ENCODE measurements around the gene MPO.

Gene MPO

GRCh38 chr17:58279016-58279711 lies 1.6 kb downstream of the MPO start:
- no peak for DNase-seq (ENCODE audit: low read depth)

GRCh38 chr17:58278661-58279015 lies 2.1 kb downstream of the MPO start:
- DNase-seq (ENCODE audit: low read depth): no peak

DNA sequence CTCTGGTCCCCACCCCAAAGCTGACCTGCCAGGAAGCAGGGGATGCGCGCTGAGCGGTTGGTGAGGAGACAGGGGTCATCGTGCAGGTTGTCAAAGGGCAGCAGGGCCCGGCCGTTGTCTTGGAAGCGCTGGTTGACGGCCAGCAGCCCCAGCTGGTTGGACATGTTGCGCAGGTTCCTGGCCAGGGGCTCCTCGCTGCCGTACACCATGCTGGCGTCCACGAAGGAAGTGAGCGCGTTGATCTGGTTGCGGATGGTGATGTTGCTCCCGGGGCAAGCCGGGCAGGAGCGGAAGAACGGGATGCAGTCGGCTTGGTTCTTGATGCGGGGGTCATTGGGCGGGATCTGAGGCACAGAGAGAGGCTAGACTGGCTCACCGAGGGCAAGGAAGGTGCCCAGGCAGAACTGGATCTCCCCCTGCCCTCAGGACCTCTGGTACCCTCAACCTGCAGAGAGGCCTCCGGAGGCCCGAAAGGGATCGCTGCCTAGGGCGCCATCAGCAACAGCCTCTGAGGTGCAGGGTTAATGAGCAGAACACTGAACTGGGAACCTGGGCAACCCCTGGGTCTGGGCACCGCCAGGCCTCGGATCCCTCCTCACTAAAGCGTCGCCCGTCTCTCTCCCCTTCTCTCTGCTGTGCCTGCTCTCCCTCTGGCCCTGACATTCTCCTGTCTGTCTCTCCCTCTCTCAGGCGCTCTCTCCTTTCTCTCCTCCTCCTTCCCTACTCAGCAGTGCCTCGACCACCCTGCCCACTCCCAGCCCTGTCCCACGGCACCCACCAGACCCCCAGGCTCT lies 2.7 kb downstream of the MPO start:
- DNase-seq (ENCODE audit: low read depth): no peak

GRCh38 chr17:58277107-58277801 lies 3.5 kb downstream of the MPO start:
- DNase-seq (ENCODE audit: low read depth): no peak

- no peak for DNase-seq (ENCODE audit: low read depth)
Measured at GRCh38 chr17:58276423-58276822, 4.3 kb downstream of the MPO start.

DNA sequence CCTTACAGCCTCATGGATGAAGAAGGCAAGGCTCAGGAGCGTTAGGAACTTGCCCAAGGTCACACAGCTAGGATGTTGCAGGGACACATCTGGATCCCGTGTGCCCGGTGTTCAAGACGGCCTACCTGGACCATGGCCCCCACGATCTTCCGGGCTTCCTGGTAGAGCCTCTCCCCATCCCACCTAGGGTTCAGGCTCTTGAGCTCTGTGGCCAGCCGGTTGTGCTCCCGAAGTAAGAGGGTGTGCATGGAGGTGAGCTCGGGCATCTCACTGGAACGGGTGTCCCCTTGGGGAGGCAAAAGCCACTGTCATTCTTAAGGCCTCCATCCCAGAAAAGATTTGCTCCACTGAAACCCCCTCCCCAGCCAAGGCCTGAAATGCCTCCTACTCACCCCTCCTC lies 5.3 kb downstream of the MPO start:
- no peak for DNase-seq (ENCODE audit: low read depth)

DNA sequence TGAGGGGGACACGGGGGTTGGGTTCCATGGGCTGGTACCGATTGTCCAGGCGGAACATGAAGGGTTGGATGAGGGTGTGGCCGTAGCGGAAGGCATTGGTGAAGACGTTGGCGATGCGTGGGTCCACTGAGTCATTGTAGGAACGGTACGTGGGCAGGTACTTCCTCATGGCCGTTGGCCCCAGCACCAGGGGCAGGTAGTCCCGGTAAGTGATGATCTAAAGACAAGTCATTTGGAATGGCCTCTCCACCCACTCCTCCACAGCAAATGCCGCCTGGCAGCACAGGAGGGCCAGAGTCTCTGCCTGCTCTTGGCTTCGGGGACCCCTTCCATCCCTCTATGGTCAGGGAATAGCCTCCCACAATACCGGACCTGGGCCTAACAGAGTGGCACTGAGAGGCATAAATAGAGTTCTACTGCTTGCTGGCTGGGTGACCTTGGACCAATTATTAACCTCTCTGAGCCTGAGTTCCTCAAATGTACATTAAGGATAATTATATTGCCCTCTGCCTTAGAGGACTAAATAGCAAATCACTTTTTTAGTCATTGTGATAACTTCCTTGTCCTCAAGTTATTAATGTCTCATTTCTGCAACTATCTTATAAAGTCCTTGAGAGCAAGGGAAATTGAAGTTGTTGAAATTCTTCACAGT lies 7.2 kb downstream of the MPO start:
- DNase-seq (ENCODE audit: low read depth): no peak

DNA sequence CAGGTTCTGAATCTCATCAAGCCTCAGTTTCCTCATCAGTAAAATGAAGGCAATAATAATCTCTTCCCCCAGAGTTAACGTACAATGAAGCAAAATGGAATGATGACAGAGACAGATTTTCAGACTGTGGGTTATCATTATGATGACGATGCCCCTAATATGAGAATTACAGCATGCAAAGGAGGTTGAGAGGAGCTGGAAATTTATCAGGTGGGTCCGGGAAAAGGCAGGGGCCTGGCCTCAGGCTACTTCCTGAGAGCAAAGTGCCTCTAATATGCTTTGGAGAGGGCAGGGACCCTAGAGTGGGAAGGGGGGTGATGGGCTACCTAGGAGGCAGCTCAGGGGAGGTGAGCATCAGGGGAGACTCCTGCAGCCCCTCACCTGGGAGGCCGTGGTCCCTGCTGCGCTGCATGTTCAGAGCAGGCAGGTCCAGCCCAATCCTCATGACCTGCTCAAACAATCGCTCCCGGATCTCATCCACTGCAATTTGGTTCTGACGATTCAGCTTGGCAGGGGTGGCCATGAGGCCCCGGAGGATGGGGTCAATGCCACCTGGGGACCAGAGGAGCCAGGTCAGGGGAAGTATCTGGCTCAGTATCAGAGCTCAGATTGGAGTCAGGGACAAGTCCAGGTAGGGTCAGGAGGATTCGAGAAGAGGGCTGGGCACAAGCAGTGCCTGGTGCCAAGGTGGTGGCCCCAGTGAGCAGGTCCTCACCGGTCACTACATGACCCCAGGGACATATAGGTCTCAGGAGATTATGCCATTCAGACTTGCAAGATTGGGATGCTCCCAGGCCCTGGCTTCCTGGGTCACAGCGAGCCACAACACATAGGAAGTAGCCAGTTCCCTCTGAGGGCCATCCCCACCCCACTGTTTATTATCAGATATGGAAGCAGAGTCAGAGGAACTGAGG lies 8.1 kb downstream of the MPO start:
- DNase-seq (ENCODE audit: low read depth): no peak

DNA sequence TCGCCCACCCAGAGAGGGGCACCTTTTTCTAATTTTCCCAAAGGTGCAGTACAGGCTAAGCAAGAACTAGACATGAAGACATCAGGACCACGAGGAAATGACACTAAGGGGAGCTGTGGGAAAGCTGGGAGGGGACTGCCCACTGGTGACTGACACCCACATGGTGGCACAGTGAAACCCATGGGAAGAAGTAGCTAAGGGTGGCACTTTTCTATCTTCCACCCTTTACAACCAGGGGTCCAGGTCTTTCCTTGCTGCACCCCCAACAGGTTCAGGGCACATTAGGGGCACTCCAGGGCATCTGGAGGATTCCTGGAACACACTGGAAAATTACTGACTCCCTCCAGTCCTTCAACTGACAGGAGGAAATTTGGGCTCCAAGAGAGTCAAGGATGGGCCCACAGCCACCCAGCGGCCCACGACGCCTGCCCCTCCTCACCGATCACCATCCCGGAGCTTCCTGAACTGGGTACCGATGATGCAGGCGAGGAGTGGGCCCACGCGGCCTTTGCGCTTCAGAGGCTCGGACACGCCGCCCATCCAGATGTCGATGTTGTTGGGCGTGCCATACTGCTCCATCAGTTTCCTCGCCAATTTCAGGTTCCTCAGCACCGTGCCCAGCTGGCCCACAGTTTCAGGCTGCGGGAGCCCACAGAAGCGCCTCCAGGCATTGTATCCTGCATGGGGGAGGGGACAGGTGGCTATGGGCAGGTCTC lies 9.4 kb downstream of the MPO start:
- DNase-seq (ENCODE audit: low read depth): no peak

GRCh38 chr17:58270476-58271215 lies 10.1 kb downstream of the MPO start:
- no peak for DNase-seq (ENCODE audit: low read depth)

GRCh38 chr17:58269557-58270291 lies 11.0 kb downstream of the MPO start:
- no peak for DNase-seq (ENCODE audit: low read depth)

DNA sequence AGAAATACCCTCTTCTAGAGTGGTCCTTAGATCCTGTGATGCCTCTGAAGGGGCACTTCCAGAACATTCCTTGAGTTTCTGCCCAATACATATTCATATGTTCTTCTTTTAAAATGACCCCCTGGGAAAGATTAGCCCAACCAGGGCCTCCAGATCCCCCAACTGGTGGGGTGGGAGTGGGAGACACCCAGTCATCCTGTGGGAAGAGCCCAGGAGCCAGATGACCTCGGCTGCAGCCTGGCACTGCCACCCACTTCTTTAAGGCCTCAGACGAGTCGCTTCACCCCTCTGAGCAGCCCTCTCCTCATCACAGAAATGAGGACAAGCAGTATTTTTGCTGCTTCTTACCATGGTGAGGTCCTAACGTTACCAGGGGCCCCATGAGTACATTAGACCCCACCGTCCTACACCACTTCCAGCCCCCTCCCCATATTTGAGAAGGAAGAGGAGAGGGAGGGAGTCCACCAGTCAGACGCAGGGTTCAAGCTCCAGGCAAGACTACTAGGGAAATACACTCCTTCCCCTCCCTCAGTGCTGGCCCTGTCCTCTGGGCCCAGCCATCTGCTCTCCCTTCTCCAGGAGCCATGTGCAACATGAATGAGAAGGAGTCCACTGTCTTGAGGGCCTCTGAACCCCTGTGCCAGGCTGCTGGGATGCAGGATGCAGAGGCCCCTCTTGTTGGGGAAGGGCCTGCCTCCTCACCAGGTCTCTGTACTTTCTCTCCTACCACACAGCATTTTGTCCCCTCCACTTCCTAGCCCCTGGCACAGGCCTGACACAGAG lies 11.8 kb downstream of the MPO start:
- DNase-seq (ENCODE audit: low read depth): no peak

- DNase-seq (ENCODE audit: low read depth): no peak
Measured at GRCh38 chr17:58268326-58268725, 12.4 kb downstream of the MPO start.

DNA sequence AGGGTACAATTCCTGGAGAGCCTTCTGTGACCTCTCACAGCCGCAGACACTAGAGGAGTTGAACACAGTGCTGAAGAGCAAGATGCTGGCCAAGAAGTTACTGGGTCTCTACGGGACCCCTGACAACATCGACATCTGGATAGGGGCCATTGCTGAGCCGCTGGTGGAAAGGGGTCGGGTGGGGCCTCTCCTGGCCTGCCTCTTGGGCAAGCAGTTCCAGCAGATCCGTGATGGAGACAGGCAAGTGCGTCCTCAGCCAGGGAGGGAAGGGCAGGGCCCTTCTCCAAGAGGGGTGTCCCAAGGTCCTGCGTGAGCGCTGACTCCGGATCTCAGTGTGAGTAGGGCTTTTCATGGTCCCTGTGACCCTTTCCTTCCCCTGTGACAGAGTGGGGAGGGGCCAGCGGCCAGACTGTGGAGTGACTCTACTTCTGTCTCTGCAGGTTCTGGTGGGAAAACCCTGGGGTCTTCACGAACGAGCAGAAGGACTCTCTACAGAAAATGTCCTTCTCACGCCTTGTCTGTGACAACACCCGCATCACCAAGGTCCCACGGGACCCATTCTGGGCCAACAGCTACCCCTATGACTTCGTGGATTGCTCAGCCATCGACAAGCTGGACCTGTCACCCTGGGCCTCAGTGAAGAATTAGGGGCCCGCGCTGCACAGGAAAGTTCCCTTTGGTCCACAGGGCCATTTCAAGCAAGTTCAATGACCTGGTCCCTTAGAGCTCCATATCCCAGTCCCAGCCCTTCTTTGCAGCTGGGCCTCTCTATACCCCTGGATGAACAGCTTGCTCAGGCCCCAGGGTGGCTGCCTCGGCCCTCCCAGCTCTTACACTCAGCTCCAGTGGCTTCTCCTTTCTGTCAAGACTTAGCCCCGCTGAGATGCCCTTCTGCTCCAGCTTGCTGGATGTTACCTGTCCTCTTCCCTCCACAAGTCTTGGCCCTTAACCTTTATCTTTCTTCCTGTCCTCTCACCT lies 13.1 kb downstream of the MPO start:
- DNase-seq (ENCODE audit: low read depth): no peak

DNA sequence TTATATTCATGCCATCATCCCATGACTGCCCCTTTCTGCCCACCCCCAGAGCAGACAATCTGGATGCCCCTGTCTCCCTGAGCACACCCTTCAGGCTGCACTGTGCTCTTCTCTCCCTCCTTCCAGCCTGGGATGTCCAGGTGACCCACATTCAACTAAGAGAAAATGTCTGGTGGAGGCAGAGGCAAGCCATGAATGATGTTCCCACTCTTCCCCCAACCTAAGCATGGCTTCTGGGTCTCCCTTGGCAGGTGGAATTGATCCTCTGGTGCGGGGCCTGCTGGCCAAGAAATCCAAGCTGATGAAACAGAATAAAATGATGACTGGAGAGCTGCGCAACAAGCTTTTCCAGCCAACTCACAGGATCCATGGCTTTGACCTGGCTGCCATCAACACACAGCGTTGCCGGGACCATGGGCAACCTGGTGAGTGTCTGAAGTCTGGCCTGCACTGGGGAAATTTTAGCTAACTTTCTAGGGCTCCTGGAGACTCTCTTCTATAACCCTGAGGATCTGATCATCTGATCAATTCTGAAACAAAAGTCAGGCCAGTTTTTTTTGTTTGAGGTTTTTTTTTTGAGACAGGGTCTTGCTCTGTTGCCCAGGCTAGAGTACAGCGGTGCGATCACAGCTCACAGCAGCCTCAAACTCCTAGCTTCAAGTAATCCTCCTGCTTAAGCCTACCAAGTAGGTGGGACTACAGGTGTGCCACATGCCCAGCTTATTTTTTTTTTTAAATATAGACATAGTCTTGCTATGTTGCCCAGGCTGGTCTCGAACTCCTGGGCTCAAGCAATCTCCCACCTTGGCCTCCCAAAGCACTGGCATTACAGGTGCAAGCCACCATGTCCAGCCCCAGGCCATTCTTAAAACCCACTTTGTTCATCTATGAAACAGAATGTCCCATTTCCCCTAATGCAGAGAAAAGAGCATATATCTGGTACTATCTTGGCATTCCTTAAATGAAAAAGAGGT lies 14.5 kb downstream of the MPO start:
- no peak for DNase-seq (ENCODE audit: low read depth)

DNA sequence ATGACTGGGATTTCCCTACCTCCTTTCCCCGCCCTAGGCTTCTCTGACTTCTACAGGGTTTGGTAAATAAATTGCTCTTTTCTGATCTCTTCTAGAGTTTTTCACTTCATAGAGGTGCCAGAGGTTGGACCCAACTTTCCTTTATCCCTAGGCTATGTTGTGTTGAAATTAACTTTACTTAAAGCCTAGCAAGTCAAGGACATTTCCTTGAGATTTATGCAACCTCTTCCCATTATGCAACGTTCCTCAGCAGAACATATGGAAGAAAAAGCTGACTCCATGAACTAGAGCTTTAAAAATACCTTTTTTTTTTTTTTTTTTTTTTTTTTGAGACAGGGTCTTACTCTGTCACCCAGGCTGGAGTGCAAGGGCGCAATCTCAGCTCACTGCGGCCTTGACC lies 15.5 kb downstream of the MPO start:
- no peak for DNase-seq (ENCODE audit: low read depth)
